H1 (cell line): ENCODE results near the gene COPZ1. TPM values are rescaled to one million over a fixed set of nuclear protein-coding genes. Genes with fewer than 3 reads are reported as not detected.

ENCODE experiments used
- CTCF ChIA-PET: fragments of 300-600 bp; sonication (Branson Sonifier 250); formaldehyde crosslinking; loops from one replicate; lab custom pipeline; 2021; ENCODE audit not compliant: partially characterized antibody; lab: Charles Lee
- POLR2A ChIA-PET: fragments of 300-600 bp; sonication (Branson Sonifier 250); formaldehyde crosslinking; loops from one replicate; lab custom pipeline; 2021; ENCODE audit warnings: inconsistent platforms; ENCODE audit not compliant: partially characterized antibody; lab: Charles Lee
- DNase-seq, 2 experiments: peaks; one replicate each; pipeline versions ENCODE4 v3.0.0 to v3.0.0-alpha.2; 2010 to 2022; ENCODE audit warnings: low spot score in 2 of 2, low read depth in 1 of 2, mixed read lengths in 1 of 2
- FAIRE-seq: peaks from 2 replicates; lab custom pipeline; 2011; peaks lifted over from hg19 to GRCh38; lab: Jason Lieb, UNC
- H2AFZ ChIP-seq: 2 replicates; pipeline ENCODE4 v1.8.1; 2012; ENCODE audit warnings: low read length, inconsistent platforms
- H2AK5ac ChIP-seq: 2 replicates; pipeline ENCODE4 v1.6.1; 2013; ENCODE audit warnings: low read depth, low read length
- H2BK120ac ChIP-seq: replicated peaks from 2 replicates; pipeline ENCODE3; 2013; ENCODE audit warnings: low read depth, low read length, inconsistent platforms
- H2BK12ac ChIP-seq: 2 replicates; pipeline ENCODE4 v1.6.1; 2013; ENCODE audit warnings: low read depth, low read length
- H2BK15ac ChIP-seq: 2 replicates; pipeline ENCODE4 v1.6.1; 2013; ENCODE audit warnings: low read length
- H2BK20ac ChIP-seq: 2 replicates; pipeline ENCODE4 v1.6.1; 2013; ENCODE audit warnings: low read length
- H2BK5ac ChIP-seq: 2 replicates; pipeline ENCODE4 v1.6.1; 2013; ENCODE audit warnings: low read depth, low read length
- H3K14ac ChIP-seq: 2 replicates; pipeline ENCODE4 v1.6.1; 2013; ENCODE audit warnings: inconsistent platforms; ENCODE audit not compliant: insufficient read length
- H3K18ac ChIP-seq: 2 replicates; pipeline ENCODE4 v1.6.1; 2013; ENCODE audit warnings: low read length; ENCODE audit errors: extremely low read depth
- H3K23ac ChIP-seq: 2 replicates; pipeline ENCODE4 v1.6.1; 2013; ENCODE audit warnings: inconsistent platforms; ENCODE audit not compliant: insufficient read length
- H3K23me2 ChIP-seq: 2 replicates; pipeline ENCODE4 v1.6.1; 2013; ENCODE audit warnings: low read depth, low read length
- H3K27ac ChIP-seq: 2 replicates; pipeline ENCODE4 v1.6.1; 2011; ENCODE audit warnings: low read depth, low read length, inconsistent platforms
- H3K27me3 ChIP-seq, 4 experiments: replicated peaks in 1 of 4; 1 replicate in 1 of 4; 2 replicates in 3 of 4; pipeline versions ENCODE4 v1.6.1 to v1.8.1; 2011 to 2013; ENCODE audit warnings: low read length in 3 of 4, mild to moderate bottlenecking in 3 of 4, inconsistent platforms in 2 of 4, mixed read lengths in 2 of 4, moderate library complexity in 1 of 4; ENCODE audit not compliant: control insufficient read depth in 3 of 4, insufficient read depth in 3 of 4; ENCODE audit errors: extremely low read depth in 1 of 4
- H3K36me3 ChIP-seq, 4 experiments: 2 replicates each; pipeline versions ENCODE4 v1.6.1 to v1.8.1; 2011 to 2013; ENCODE audit warnings: mild to moderate bottlenecking in 4 of 4, low read length in 3 of 4, moderate library complexity in 2 of 4, control low read depth in 1 of 4, inconsistent platforms in 1 of 4; ENCODE audit not compliant: insufficient read depth in 4 of 4, control insufficient read depth in 2 of 4
- H3K4ac ChIP-seq: replicated peaks from 2 replicates; pipeline ENCODE3; 2013; ENCODE audit warnings: low read length, low read depth, mixed read lengths, inconsistent platforms; ENCODE audit not compliant: insufficient read length
- H3K4me1 ChIP-seq, 4 experiments: replicated peaks in 1 of 4; 1 replicate in 1 of 4; 2 replicates in 3 of 4; pipeline versions ENCODE4 v1.6.1 to v1.8.1; 2011 to 2013; ENCODE audit warnings: low read length in 3 of 4, inconsistent platforms in 2 of 4, mixed read lengths in 1 of 4; ENCODE audit not compliant: insufficient read depth in 4 of 4, control insufficient read depth in 3 of 4
- H3K4me2 ChIP-seq, 2 experiments: 2 replicates each; pipeline versions ENCODE4 v1.6.1 to v1.8.1; 2011 to 2013; ENCODE audit warnings: low read depth in 2 of 2, low read length in 2 of 2, control low read depth in 1 of 2, inconsistent platforms in 1 of 2, mild to moderate bottlenecking in 1 of 2; ENCODE audit not compliant: insufficient read depth in 1 of 2
- H3K4me3 ChIP-seq, 4 experiments: fragments of 200-600, 300-600 bp in 1 of 4; sonication (generic), shearing (Covaris generic), sonication (Bioruptor Twin) in 1 of 4; 2 replicates each; pipeline versions ENCODE4 v1.5.1 to v1.8.1; 2011 to 2016; ENCODE audit warnings: low read length in 4 of 4, low read depth in 3 of 4, control low read depth in 2 of 4, inconsistent platforms in 2 of 4, mild to moderate bottlenecking in 2 of 4, mixed read lengths in 1 of 4, moderate library complexity in 1 of 4; ENCODE audit not compliant: insufficient read depth in 2 of 4; ENCODE audit errors: extremely low read depth in 1 of 4
- H3K56ac ChIP-seq: replicated peaks from 2 replicates; pipeline ENCODE3; 2013; ENCODE audit warnings: low read depth, mild to moderate bottlenecking, mixed read lengths, low read length, inconsistent platforms; ENCODE audit not compliant: insufficient read length
- H3K79me1 ChIP-seq: 2 replicates; pipeline ENCODE4 v1.6.1; 2013; ENCODE audit warnings: low read depth, low read length, control low read depth
- H3K79me2 ChIP-seq, 2 experiments: 2 replicates each; pipeline versions ENCODE4 v1.6.1 to v1.8.1; 2012 to 2013; ENCODE audit warnings: low read length in 2 of 2, mild to moderate bottlenecking in 2 of 2, inconsistent platforms in 1 of 2; ENCODE audit not compliant: insufficient read depth in 2 of 2, control insufficient read depth in 1 of 2
- H3K9ac ChIP-seq, 4 experiments: replicated peaks in 1 of 4; 1 replicate in 1 of 4; 2 replicates in 3 of 4; pipeline versions ENCODE4 v1.6.1 to v1.8.1; 2011 to 2013; ENCODE audit warnings: low read depth in 3 of 4, low read length in 3 of 4, control low read depth in 2 of 4, mild to moderate bottlenecking in 2 of 4, moderate library complexity in 2 of 4, inconsistent platforms in 1 of 4; ENCODE audit errors: extremely low read depth in 1 of 4
- H3K9me3 ChIP-seq, 2 experiments: 2 replicates each; pipeline versions ENCODE4 v1.6.1 to v1.8.1; 2012 to 2013; ENCODE audit warnings: mild to moderate bottlenecking in 2 of 2, moderate library complexity in 2 of 2, control low read depth in 1 of 2, inconsistent platforms in 1 of 2, low read depth in 1 of 2, low read length in 1 of 2, mixed read lengths in 1 of 2; ENCODE audit not compliant: insufficient read depth in 2 of 2
- H4K20me1 ChIP-seq, 2 experiments: replicated peaks in 1 of 2; 2 replicates each; pipeline versions ENCODE3 to v1.8.1; 2011 to 2013; ENCODE audit warnings: inconsistent platforms in 2 of 2, low read length in 2 of 2, mild to moderate bottlenecking in 1 of 2; ENCODE audit not compliant: insufficient read depth in 2 of 2, control insufficient read depth in 1 of 2
- H4K5ac ChIP-seq: 2 replicates; pipeline ENCODE4 v1.6.1; 2013; ENCODE audit warnings: low read length, low read depth, mixed read lengths, inconsistent platforms; ENCODE audit not compliant: insufficient read length
- H4K8ac ChIP-seq: 2 replicates; pipeline ENCODE4 v1.8.0; 2013; ENCODE audit warnings: mild to moderate bottlenecking, moderate library complexity, low read length, inconsistent platforms; ENCODE audit not compliant: insufficient read depth; ENCODE audit errors: extremely low read depth
- H4K91ac ChIP-seq: replicated peaks from 2 replicates; pipeline ENCODE3; 2013; ENCODE audit warnings: low read length, mixed read lengths, inconsistent platforms; ENCODE audit not compliant: insufficient read length
- CREB1 ChIP-seq: IDR thresholded peaks from 2 replicates; pipeline ENCODE4 v1.6.1; 2012; ENCODE audit warnings: inconsistent platforms
- JUN ChIP-seq: IDR thresholded peaks from 2 replicates; pipeline ENCODE4 v1.6.1; 2011; ENCODE audit warnings: low read depth, mild to moderate bottlenecking, improper control_type of control experiment, low read length
- JUND ChIP-seq: IDR thresholded peaks from 2 replicates; pipeline ENCODE4 v1.6.1; 2011; ENCODE audit warnings: mild to moderate bottlenecking, improper control_type of control experiment, low read length
- KDM4A ChIP-seq: IDR thresholded peaks from one replicate; pipeline ENCODE4 v1.7.1; 2012; ENCODE audit warnings: low read depth, mild to moderate bottlenecking, moderate library complexity, low read length, inconsistent platforms; ENCODE audit not compliant: severe bottlenecking
- KDM5A ChIP-seq: fragments of 200-600 bp; IDR thresholded peaks from 2 replicates; pipeline ENCODE4 v1.7.1; 2012; ENCODE audit warnings: mild to moderate bottlenecking, low read length, inconsistent platforms, mixed read lengths
- POLR2A ChIP-seq, 2 experiments: IDR thresholded peaks; 1 replicate in 1 of 2; 2 replicates in 1 of 2; pipeline ENCODE4 v1.6.1; 2011; ENCODE audit warnings: low read depth in 2 of 2, low read length in 2 of 2, mild to moderate bottlenecking in 2 of 2; ENCODE audit errors: control extremely low read depth in 1 of 2
- POLR2AphosphoS5 ChIP-seq: IDR thresholded peaks from 2 replicates; pipeline ENCODE4 v1.6.1; 2011; ENCODE audit warnings: low read depth, low read length
- RFX5 ChIP-seq: IDR thresholded peaks from 2 replicates; pipeline ENCODE4 v1.6.1; 2011; ENCODE audit warnings: low read depth, low read length, improper control_type of control experiment, borderline replicate concordance
- SIRT6 ChIP-seq: IDR thresholded peaks from one replicate; pipeline ENCODE4 v1.7.1; 2012; ENCODE audit warnings: low read length, inconsistent platforms
- SP2 ChIP-seq: IDR thresholded peaks from 2 replicates; pipeline ENCODE4 v1.6.1; 2012; ENCODE audit warnings: mild to moderate bottlenecking, low read length, inconsistent platforms
- TAF1 ChIP-seq: IDR thresholded peaks from 2 replicates; pipeline ENCODE4 v1.6.1; 2011; ENCODE audit warnings: mild to moderate bottlenecking, low read depth, low read length
- TBP ChIP-seq: IDR thresholded peaks from 2 replicates; pipeline ENCODE4 v1.6.1; 2011; ENCODE audit warnings: low read depth, low read length, improper control_type of control experiment
- WGBS, 2 experiments: shearing (Covaris generic) in 1 of 2; methylation state at CpG; one replicate each; pipeline versions ENCODE4 v1.1.6 to v1.1.7; 2013 to 2015; ENCODE audit warnings: low lambda C conversion rate in 2 of 2, mixed read lengths in 2 of 2, inconsistent platforms in 1 of 2, low coverage in 1 of 2, missing lambda C conversion rate in 1 of 2; ENCODE audit not compliant: insufficient replicate concordance in 2 of 2, insufficient coverage in 1 of 2, insufficient read length in 1 of 2; ENCODE audit errors: extremely low coverage in 1 of 2, missing lambda C conversion rate in 1 of 2; 5-methylcytosine and 5-hydroxymethylcytosine counted together
- polyA plus RNA-seq, 7 experiments: library from polyadenylated mRNA; depleted of rRNA in 3 of 7; stranded (reverse) in 5 of 7; unstranded in 2 of 7; fragments of >200 nt in 5 of 7; fragments of 200-250 nt in 2 of 7; gene quantifications; 1 replicate in 5 of 7; 2 replicates in 1 of 7; 4 replicates in 1 of 7; pipeline versions ENCODE4 v1.2.1 to v1.2.3, GENCODE V29; 2011 to 2013; ENCODE audit warnings: missing spikeins in 2 of 7, mixed read lengths in 2 of 7
- total RNA-seq: library from RNA; stranded (reverse); fragmentation: NEBNext Ultra II Directional; extraction: Animal tissue kit (Norgen Biotek cat#: 25700); gene quantifications from 2 replicates; pipeline ENCODE4 v1.2.1, GENCODE V29; 2021
- TF ChIP-seq, protein P1 (sequence below): IDR thresholded peaks from 2 replicates; pipeline ENCODE4 v1.6.1; 2011; ENCODE audit warnings: low read depth, mild to moderate bottlenecking, low read length; ENCODE audit not compliant: insufficient read depth
- TF ChIP-seq, protein P2 (sequence below): IDR thresholded peaks from 2 replicates; pipeline ENCODE4 v1.6.1; 2012; ENCODE audit warnings: inconsistent platforms
- TF ChIP-seq, protein P3 (sequence below): IDR thresholded peaks from 2 replicates; pipeline ENCODE4 v1.6.1; 2012; ENCODE audit warnings: inconsistent platforms

The COPZ1 gene
- total and polyA plus RNA-seq, 2 of the 8 experiments (the other 6 are each of a cell fraction or from before 2014, with no cell fraction given) = 103 to 133 TPM

DNA sequence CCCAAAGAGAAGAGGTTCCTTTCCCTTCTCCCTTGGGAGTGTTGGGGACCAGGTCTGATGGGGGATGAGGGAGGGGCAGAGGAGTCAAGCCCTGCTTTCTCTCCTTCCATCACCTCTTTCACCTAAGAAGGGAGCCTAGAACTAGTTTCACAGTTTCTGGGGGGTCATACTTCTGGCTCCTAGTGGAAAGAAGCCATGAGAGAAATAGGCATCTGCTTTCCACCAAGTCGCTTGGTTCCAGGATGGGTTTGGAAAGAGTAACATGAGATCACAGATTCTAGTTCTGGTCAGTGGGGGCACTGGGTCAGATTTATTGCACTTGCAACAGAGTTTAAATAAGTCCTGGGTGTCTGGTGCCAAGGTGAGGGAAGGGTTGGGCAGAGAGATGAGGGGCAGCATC, 70.1 kb downstream of the COPZ1 start:
- no peak overlapping the region for H3K4me3 ChIP-seq
- no peak overlapping the region for H2BK12ac ChIP-seq
- no peak overlapping the region for H3K56ac ChIP-seq
- H4K5ac ChIP-seq = no peak overlapping the region
- H3K4ac ChIP-seq = no peak overlapping the region
- no peak overlapping the region for H4K8ac ChIP-seq
- no peak overlapping the region for H3K27ac ChIP-seq
- no peaks in the 10 kb centered on the region for H3K9me3 ChIP-seq
- H4K20me1 ChIP-seq = peaks cover 0 to 2% of the 10 kb centered on the region in 2 experiments
- no peak overlapping the region for H3K14ac ChIP-seq
- WGBS, 2 experiments = 81% methylated on average over 1 of the region's 1 CpG; no CpG with 5 or more reads in 1 of the 2 experiments
- no peaks in the 10 kb centered on the region for H3K79me1 ChIP-seq
- no peak overlapping the region for H2BK120ac ChIP-seq
- no peak overlapping the region for H4K91ac ChIP-seq
- H3K4me1 ChIP-seq = peaks cover 5 to 21% (median 15%) of the 10 kb centered on the region in 4 experiments
- peaks cover 7% of the 10 kb centered on the region; the same call in 1 of the 2 replicates for H3K23me2 ChIP-seq
- H3K18ac ChIP-seq = no peak overlapping the region
- no peak overlapping the region for H2BK5ac ChIP-seq
- no peak for DNase-seq
- H2BK15ac ChIP-seq = no peak overlapping the region
- no peak overlapping the region for H2AK5ac ChIP-seq
- no peak overlapping the region for H2AFZ ChIP-seq
- ChIA-PET CTCF (interaction anchor here (1.4 to 12.3 kb wide), 5 partner anchors 9 to 41 kb away, joined by 6 to 742 read pairs (median 168); partner anchors contain the start of genes ITGA5 and ZNF385A), POLR2A (no interaction called here)
- H3K23ac ChIP-seq = no peak overlapping the region
- H3K36me3 ChIP-seq = peaks cover 3 to 9% (median 7%) of the 10 kb centered on the region in 4 experiments; a peak in 4 of 8 replicates
- no peaks in the 10 kb centered on the region for H3K79me2 ChIP-seq
- H3K4me2 ChIP-seq = no peak overlapping the region
- FAIRE-seq = no peak
- H2BK20ac ChIP-seq = no peak overlapping the region
- H3K27me3 ChIP-seq = peaks cover 0 to 4% (median 0%) of the 10 kb centered on the region in 4 experiments; a peak in 2 of 7 replicates
- no peak overlapping the region for H3K9ac ChIP-seq
- TF ChIP-seq KDM5A (no peak), TBP (no peak), RFX5 (no peak), CREB1 (no peak), TAF1 (no peak), KDM4A (no peak), JUN (no peak), JUND (no peak), SP2 (no peak), POLR2A (IDR thresholded peaks at IDR 0.05; ENCODE audit: control extremely low read depth in 1 of 2, low read depth in 2 of 2, low read length in 2 of 2) (no peak), POLR2AphosphoS5 (no peak), SIRT6 (no peak)
- TF ChIP-seq, protein P1, sequence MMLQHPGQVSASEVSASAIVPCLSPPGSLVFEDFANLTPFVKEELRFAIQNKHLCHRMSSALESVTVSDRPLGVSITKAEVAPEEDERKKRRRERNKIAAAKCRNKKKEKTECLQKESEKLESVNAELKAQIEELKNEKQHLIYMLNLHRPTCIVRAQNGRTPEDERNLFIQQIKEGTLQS = no peak
- TF ChIP-seq, protein P2, sequence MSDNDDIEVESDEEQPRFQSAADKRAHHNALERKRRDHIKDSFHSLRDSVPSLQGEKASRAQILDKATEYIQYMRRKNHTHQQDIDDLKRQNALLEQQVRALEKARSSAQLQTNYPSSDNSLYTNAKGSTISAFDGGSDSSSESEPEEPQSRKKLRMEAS = no peak
- TF ChIP-seq, protein P3, sequence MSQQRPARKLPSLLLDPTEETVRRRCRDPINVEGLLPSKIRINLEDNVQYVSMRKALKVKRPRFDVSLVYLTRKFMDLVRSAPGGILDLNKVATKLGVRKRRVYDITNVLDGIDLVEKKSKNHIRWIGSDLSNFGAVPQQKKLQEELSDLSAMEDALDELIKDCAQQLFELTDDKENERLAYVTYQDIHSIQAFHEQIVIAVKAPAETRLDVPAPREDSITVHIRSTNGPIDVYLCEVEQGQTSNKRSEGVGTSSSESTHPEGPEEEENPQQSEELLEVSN = no peak
